PC-3 (cell line): ENCODE results near the gene NUDT6. TPM values are rescaled to one million over a fixed set of nuclear protein-coding genes. Genes with fewer than 3 reads are reported as not detected.

Experiments
- ATAC-seq: fragments of 200-7000 bp; cut with Tn5 transposase; 2 replicates; pipeline ENCODE4 v1.9.1; 2020; ENCODE audit warnings: mild to moderate bottlenecking, moderate library complexity
- BruUV-seq: library from RNA; stranded (reverse); fragments of 400-500 nt; replicated peaks from 2 replicates; lab custom pipeline; 2021; lab: Mats Ljungman, UMichigan
- CTCF ChIA-PET: fragments of 300-600 bp; sonication (Branson Sonifier 250); formaldehyde crosslinking; loops from one replicate; lab custom pipeline; 2022; ENCODE audit warnings: antibody characterized with exemption; lab: Charles Lee
- POLR2A ChIA-PET: fragments of 300-600 bp; sonication (Branson Sonifier 250); formaldehyde crosslinking; loops from one replicate; lab custom pipeline; 2022; ENCODE audit warnings: antibody characterized with exemption; ENCODE audit not compliant: unreplicated experiment; lab: Charles Lee
- DNase-seq: peaks from one replicate; pipeline ENCODE4 v3.0.0-alpha.2; 2015
- H2AFZ ChIP-seq: fragments of 300-600 bp; sonication (generic); 2 replicates; pipeline ENCODE4 v1.6.0; 2016; ENCODE audit warnings: antibody characterized with exemption, low read length
- H3F3A ChIP-seq: fragments of 300-600 bp; sonication (generic); one replicate; pipeline ENCODE4 v1.6.0; 2017; ENCODE audit warnings: antibody characterized with exemption, low read length, control low read depth, mild to moderate bottlenecking; ENCODE audit not compliant: unreplicated experiment
- H3K27ac ChIP-seq: fragments of 300-600 bp; sonication (generic); 2 replicates; pipeline ENCODE4 v1.5.1; 2016; ENCODE audit warnings: mild to moderate bottlenecking, low read length
- H3K27me3 ChIP-seq: fragments of 300-600 bp; sonication (generic); 2 replicates; pipeline ENCODE4 v1.6.1; 2016; ENCODE audit warnings: low read length, mixed read lengths
- H3K36me3 ChIP-seq: fragments of 300-600 bp; sonication (generic); 2 replicates; pipeline ENCODE4 v1.6.1; 2016; ENCODE audit warnings: low read depth, mixed run types, low read length, mixed read lengths
- H3K4me1 ChIP-seq: fragments of 300-600 bp; sonication (generic); 2 replicates; pipeline ENCODE4 v1.5.1; 2016; ENCODE audit warnings: low read length; ENCODE audit not compliant: insufficient read depth
- H3K4me2 ChIP-seq: fragments of 300-600 bp; sonication (generic); 2 replicates; pipeline ENCODE4 v1.6.0; 2016; ENCODE audit warnings: low read length
- H3K4me3 ChIP-seq: fragments of 300-600 bp; sonication (generic); 2 replicates; pipeline ENCODE4 v1.5.1; 2016; ENCODE audit warnings: mild to moderate bottlenecking, low read length, mixed read lengths
- H3K79me2 ChIP-seq: fragments of 300-600 bp; sonication (generic); 2 replicates; pipeline ENCODE4 v1.6.1; 2017; ENCODE audit warnings: low read length, mixed read lengths
- H3K9ac ChIP-seq: fragments of 300-600 bp; sonication (generic); 2 replicates; pipeline ENCODE4 v1.6.0; 2016; ENCODE audit warnings: mild to moderate bottlenecking, low read length
- H3K9me2 ChIP-seq: fragments of 300-600 bp; sonication (generic); replicated peaks from 2 replicates; pipeline ENCODE4 v1.6.1; 2016; ENCODE audit warnings: mixed run types, low read length, mixed read lengths
- H3K9me3 ChIP-seq: fragments of 300-600 bp; sonication (generic); 2 replicates; pipeline ENCODE4 v1.6.1; 2016; ENCODE audit warnings: low read length, mixed read lengths
- H4K20me1 ChIP-seq: fragments of 300-600 bp; sonication (generic); 2 replicates; pipeline ENCODE4 v1.6.1; 2016; ENCODE audit warnings: low read length, mixed read lengths
- EZH2 ChIP-seq: fragments of 300-600 bp; sonication (generic); IDR thresholded peaks from one replicate; pipeline ENCODE4 v1.6.1; 2017; ENCODE audit warnings: antibody characterized with exemption, mild to moderate bottlenecking, low read length; ENCODE audit not compliant: unreplicated experiment
- EZH2phosphoT487 ChIP-seq: fragments of 300-600 bp; sonication (generic); IDR thresholded peaks from 2 replicates; pipeline ENCODE4 v1.6.1; 2018; ENCODE audit warnings: mild to moderate bottlenecking, antibody characterized with exemption, low read length, borderline replicate concordance
- intact Hi-C: fragments of 100-400 bp; cut with micrococcal nuclease; formaldehyde crosslinking; loops from 2 replicates; pipeline ENCODE4 v1.9.0; 2023
- total RNA-seq: library from RNA; depleted of rRNA; stranded (reverse); fragments of >200 nt; gene quantifications from 2 replicates; pipeline ENCODE4 v1.2.3, GENCODE V29; 2014
- TF ChIP-seq, protein P1 (sequence below): fragments of 300-600 bp; sonication (generic); conservative IDR thresholded peaks from 2 replicates; pipeline ENCODE4 v1.5.1; 2017; ENCODE audit warnings: antibody characterized with exemption, low read depth, mild to moderate bottlenecking, low read length

Gene NUDT6
- total RNA-seq, 1 experiment from 2014 or later: 6.9 TPM

GRCh38 chr4:122898370-122899150 lies 23.8 kb downstream of the NUDT6 start:
- no peaks in the 10 kb centered on the region for H3K27me3 ChIP-seq
- H3K4me2 ChIP-seq: peak overlapping the region; percentile 50; the same call in 1 of the 2 replicates
- peaks cover 5% of the 10 kb centered on the region; the same call in 1 of the 2 replicates for H3K36me3 ChIP-seq
- peak overlapping the region; percentile 88 for H3K27ac ChIP-seq
- H3K79me2 ChIP-seq: no peaks in the 10 kb centered on the region
- H3K9me2 ChIP-seq: no peaks in the 10 kb centered on the region
- H4K20me1 ChIP-seq: no peaks in the 10 kb centered on the region
- no peak overlapping the region for H2AFZ ChIP-seq
- TF ChIP-seq EZH2 (no peak), EZH2phosphoT487 (no peak)
- TF ChIP-seq, protein P1, sequence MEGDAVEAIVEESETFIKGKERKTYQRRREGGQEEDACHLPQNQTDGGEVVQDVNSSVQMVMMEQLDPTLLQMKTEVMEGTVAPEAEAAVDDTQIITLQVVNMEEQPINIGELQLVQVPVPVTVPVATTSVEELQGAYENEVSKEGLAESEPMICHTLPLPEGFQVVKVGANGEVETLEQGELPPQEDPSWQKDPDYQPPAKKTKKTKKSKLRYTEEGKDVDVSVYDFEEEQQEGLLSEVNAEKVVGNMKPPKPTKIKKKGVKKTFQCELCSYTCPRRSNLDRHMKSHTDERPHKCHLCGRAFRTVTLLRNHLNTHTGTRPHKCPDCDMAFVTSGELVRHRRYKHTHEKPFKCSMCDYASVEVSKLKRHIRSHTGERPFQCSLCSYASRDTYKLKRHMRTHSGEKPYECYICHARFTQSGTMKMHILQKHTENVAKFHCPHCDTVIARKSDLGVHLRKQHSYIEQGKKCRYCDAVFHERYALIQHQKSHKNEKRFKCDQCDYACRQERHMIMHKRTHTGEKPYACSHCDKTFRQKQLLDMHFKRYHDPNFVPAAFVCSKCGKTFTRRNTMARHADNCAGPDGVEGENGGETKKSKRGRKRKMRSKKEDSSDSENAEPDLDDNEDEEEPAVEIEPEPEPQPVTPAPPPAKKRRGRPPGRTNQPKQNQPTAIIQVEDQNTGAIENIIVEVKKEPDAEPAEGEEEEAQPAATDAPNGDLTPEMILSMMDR: no peak
- H3K4me1 ChIP-seq: peaks cover 41% of the 10 kb centered on the region
- no peaks in the 10 kb centered on the region for H3K9me3 ChIP-seq
- DNase-seq (peak; percentile 94), ATAC-seq (peak; percentile 90)
- no TSS peak for BruUV-seq
- CTCF ChIA-PET: interaction anchor here (0.6 kb wide), 1 partner anchor 141 kb away, joined by 4 read pairs; no protein-coding TSS in a partner anchor
- H3F3A ChIP-seq: peaks cover 3% of the 10 kb centered on the region
- peak overlapping the region; percentile 24 for H3K9ac ChIP-seq
- intact Hi-C loops: loop anchor here (1.0 to 5.0 kb wide), 4 partner anchors 15 to 140 kb away; partner anchors contain the start of gene FGF2
- no peak overlapping the region for H3K4me3 ChIP-seq
- POLR2A ChIA-PET: no interaction called here

DNA sequence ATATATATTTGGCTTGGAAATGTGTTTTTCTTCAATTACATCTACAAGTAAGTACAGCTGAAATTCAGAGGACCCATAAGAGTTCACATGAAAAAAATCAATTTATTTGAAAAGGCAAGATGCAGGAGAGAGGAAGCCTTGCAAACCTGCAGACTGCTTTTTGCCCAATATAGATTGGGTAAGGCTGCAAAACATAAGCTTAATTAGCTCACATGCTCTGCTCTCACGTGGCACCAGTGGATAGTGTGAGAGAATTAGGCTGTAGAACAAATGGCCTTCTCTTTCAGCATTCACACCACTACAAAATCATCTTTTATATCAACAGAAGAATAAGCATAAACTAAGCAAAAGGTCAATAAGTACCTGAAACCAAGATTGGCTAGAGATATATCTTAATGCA lies 26.1 kb downstream of the NUDT6 start:
- no TSS peak for BruUV-seq
- Histone ChIP-seq H3K4me2 (peak overlapping the region; percentile 31; the same call in 1 of the 2 replicates), H3K9me2 (no peaks in the 10 kb centered on the region), H3K79me2 (no peaks in the 10 kb centered on the region), H3K9me3 (no peaks in the 10 kb centered on the region), H3K27me3 (no peaks in the 10 kb centered on the region), H3K4me3 (no peak overlapping the region), H4K20me1 (no peaks in the 10 kb centered on the region), H3K9ac (no peak overlapping the region), H3K27ac (peak overlapping the region; percentile 76), H3K4me1 (peaks cover 41% of the 10 kb centered on the region), H2AFZ (0 out of 2 replicates have a peak overlapping the region, but pooled peaks have one; percentile 32), H3K36me3 (peaks cover 5% of the 10 kb centered on the region; the same call in 1 of the 2 replicates), H3F3A (peaks cover 3% of the 10 kb centered on the region)
- DNase-seq (no peak), ATAC-seq (no peak)
- intact Hi-C loops: loop anchor here (5.0 kb wide), 2 partner anchors 69 to 114 kb away; partner anchors contain the start of gene FGF2
- ChIA-PET POLR2A (interaction anchor here (0.6 kb wide), 1 partner anchor 26 kb away, joined by 4 read pairs; the partner anchor contains the start of gene NUDT6), CTCF (no interaction called here)
- TF ChIP-seq EZH2phosphoT487: no peak
- TF ChIP-seq EZH2: no peak
- TF ChIP-seq, protein P1: no peak
